LNCAP (cell line): ENCODE results near the gene ETNK2.

Experiments used
- TF ChIP-seq, protein P1 (sequence below): fragments of 450-650 bp; IDR thresholded peaks from 2 replicates; pipeline ENCODE4 v1.5.1; 2017; ENCODE audit warnings: mild to moderate bottlenecking

ETNK2 gene

GRCh38 chr1:204186597-204186996, 34.8 kb upstream of the ETNK2 start:
- TF ChIP-seq, protein P1, sequence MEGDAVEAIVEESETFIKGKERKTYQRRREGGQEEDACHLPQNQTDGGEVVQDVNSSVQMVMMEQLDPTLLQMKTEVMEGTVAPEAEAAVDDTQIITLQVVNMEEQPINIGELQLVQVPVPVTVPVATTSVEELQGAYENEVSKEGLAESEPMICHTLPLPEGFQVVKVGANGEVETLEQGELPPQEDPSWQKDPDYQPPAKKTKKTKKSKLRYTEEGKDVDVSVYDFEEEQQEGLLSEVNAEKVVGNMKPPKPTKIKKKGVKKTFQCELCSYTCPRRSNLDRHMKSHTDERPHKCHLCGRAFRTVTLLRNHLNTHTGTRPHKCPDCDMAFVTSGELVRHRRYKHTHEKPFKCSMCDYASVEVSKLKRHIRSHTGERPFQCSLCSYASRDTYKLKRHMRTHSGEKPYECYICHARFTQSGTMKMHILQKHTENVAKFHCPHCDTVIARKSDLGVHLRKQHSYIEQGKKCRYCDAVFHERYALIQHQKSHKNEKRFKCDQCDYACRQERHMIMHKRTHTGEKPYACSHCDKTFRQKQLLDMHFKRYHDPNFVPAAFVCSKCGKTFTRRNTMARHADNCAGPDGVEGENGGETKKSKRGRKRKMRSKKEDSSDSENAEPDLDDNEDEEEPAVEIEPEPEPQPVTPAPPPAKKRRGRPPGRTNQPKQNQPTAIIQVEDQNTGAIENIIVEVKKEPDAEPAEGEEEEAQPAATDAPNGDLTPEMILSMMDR, result no peak

DNA sequence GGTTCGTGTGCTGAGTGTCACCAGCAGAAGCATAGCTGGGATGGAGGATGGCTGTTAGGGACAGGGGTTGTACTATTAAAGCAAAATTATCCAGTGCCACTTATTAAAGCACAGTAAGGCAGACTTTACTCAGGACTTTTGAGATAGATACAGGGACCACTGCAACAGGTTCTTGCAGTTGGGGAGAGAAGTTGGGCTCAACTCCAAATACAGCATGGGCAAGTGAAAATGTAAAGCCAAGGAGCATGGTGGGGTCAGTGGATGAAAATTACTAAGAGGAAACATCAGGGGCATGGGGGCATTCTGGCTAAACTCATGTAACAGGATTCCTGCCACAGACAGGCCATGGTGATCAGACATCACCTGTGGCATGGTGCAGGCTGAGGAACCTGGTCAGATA, 29.3 kb upstream of the ETNK2 start:
- TF ChIP-seq, protein P1, result no peak

DNA sequence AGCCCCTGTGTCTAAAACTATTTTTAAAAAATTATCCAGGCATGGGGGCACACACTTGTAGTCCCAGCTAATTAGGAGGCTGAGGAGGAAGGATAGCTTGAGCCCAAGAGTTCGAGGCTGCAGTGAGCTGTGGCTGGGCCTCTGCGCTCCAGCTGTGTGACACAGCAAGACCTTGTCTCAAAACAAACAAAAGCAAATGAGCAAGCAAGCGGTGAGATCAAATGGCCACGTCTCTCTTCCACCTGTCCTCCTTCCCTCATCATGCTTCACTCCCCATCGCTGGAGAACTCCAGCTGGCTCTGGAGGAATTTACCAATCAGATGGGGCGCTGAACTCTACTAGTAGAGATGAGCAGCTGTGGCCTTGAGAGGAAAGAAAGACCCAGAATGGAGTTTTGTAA, 28.3 kb upstream of the ETNK2 start:
- TF ChIP-seq, protein P1, result no peak

DNA sequence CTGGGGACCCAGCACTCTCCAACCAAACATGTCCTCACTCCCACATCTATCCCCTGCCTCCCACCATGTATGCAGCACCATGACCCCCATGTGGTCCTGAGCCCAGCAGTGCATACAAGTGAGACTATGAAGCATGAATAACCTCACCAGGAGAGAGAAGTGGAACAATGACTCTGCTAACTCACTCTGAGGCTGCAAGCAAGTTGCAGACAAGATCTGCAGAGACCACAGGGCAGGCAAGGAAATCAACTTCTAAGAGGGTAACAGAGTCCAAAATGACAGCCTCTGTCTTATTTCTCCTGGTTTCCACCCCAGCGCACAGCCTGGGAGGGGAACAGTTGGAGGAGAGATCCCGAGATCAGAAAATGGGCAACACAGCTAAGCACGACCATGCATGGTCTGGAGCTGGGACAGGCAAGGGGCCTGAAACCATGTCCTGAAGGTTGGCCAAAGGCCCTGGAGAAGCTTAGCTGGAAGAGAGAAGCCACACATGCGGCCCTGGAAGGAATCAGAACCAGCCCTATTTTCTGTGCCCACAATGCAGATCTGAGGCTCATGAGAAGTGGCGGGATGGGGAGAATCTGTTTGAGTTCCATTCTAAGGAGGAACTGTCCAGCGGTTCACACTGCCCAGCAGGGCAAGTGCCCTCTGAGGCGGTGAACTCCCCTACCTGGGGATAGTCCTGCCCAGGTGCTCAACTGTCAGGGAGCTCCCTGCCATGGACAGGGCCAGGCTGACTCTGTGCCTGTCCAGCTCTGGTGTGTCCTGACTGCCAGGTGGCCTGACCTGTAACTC, 26.8 kb upstream of the ETNK2 start:
- TF ChIP-seq, protein P1, result no peak

DNA sequence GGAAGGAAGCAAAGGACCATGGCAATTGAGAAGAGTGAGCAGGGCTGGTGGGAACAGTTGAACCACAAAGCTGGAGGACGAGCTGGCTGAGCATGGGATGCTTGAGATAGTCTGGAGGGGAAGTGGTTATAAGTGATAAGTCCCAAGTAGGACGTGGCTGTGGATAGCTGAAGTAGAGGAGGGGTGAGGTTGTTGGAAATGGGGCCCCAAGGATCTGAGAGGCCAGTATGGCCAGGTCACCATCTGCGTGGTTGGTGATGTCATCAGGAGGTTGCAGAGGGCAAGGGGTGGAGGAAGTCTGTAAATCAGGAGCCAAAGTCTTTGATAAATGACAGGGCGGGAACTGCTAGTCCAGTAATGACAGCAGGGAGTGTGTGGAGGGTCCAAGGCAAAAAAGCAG, 25.3 kb upstream of the ETNK2 start:
- TF ChIP-seq, protein P1, result no peak

DNA sequence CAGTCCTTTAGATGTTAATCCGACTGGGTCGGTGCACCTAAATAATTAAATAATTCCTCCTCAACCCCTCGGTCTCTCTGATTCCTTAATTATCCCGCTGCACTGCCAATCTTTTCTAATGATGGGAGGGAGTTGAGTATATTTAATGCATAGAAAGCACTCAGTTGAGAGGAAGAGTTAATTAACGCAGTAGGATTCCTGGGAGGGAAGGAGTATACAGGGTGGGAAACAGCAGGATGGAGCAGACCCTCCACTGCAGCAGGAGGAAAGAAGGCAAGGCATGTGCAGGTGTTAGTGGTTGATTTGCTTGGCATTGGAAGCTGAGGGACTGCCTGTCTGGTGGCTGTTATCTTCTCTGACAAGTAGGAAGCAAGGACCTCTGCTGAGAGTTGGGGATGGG, 24.2 kb upstream of the ETNK2 start:
- TF ChIP-seq, protein P1, result no peak

DNA sequence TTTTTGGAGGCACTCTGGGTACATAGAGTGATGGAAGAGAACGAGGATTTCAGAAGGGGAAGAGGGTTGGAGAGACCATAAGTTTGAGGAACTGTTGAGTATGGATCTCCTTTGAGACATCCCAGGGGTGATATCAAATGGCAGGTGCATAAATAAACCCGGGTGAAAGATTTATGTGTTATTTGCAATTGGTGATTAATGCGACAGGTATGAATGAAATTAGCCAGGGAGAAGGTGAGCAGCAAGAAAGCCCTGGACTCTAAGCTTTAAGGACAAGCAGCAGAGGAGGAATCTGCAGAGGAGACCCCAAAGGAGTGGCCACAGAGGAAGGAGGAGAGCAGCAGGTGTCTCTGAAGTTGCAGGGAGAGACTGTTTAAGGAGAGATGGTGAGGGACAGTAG, 23.1 kb upstream of the ETNK2 start:
- TF ChIP-seq, protein P1, result no peak
